ENCODE results near the gene TTC39B.

TTC39B gene

DNA sequence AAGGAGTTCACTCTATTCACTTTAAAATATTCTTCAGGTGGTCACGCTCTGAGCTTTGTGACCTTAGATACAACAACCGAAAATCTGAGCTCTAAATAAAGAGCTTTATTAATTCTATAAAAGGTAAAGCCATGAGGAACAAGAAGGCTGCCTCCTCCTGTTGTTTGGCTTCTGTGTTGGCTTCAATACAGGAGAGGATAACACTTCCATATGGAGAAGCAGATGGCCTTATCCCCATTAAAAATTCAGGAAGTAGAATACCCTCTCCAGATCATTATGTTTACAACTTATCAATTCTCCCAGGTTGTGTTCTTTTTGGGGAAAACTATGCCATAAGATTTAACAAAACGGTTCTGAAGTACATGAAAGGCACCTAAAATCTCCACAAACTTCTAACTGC, 128.4 kb downstream of the TTC39B start:
- Histone ChIP-seq H2AFZ (ENCODE audit: low read depth) (no peak overlapping the region), H3K36me3 (ENCODE audit: insufficient read depth) (no peaks in the 10 kb centered on the region), H3K4me2 (no peak overlapping the region), H3K27me3 (ENCODE audit: insufficient read depth, low read depth) (no peaks in the 10 kb centered on the region), H3K79me2 (ENCODE audit: insufficient read depth, low read depth) (no peaks in the 10 kb centered on the region), H3K27ac (no peak overlapping the region), H3K4me3 (IDR thresholded peaks at IDR 0.05; ENCODE audit: insufficient read depth, low read depth, low read length) (no peak overlapping the region), H4K20me1 (ENCODE audit: insufficient read depth) (no peaks in the 10 kb centered on the region), H3K9ac (no peak overlapping the region), H3K4me1 (ENCODE audit: low read depth, poor library complexity, severe bottlenecking) (no peaks in the 10 kb centered on the region)
- TF ChIP-seq, protein P1, sequence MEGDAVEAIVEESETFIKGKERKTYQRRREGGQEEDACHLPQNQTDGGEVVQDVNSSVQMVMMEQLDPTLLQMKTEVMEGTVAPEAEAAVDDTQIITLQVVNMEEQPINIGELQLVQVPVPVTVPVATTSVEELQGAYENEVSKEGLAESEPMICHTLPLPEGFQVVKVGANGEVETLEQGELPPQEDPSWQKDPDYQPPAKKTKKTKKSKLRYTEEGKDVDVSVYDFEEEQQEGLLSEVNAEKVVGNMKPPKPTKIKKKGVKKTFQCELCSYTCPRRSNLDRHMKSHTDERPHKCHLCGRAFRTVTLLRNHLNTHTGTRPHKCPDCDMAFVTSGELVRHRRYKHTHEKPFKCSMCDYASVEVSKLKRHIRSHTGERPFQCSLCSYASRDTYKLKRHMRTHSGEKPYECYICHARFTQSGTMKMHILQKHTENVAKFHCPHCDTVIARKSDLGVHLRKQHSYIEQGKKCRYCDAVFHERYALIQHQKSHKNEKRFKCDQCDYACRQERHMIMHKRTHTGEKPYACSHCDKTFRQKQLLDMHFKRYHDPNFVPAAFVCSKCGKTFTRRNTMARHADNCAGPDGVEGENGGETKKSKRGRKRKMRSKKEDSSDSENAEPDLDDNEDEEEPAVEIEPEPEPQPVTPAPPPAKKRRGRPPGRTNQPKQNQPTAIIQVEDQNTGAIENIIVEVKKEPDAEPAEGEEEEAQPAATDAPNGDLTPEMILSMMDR (conservative IDR thresholded peaks at IDR 0.05; ENCODE audit: low read depth, low read length), result no peak

DNA sequence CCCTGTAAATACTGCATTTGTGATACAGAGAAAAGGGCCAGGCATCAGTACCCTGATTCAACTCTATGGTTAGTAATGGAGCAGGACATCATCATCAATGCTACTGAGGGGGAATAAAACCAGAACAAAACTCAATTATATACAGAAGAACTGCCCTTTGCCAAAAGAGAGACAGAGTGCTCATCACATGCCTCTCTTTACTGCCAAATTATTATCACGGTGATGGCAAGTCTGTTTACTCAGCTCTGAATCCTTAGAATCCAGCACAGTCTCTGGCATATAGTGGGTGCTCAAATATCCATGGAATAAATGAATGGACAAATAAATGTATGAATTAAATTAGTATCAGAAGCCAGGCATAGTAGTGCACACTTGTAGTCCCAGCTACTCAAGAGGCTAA, 130.2 kb downstream of the TTC39B start:
- TF ChIP-seq, protein P1 (conservative IDR thresholded peaks at IDR 0.05; ENCODE audit: low read depth, low read length), result no peak
- Histone ChIP-seq H3K27ac (no peak overlapping the region), H3K4me2 (no peak overlapping the region), H3K79me2 (ENCODE audit: insufficient read depth, low read depth) (no peaks in the 10 kb centered on the region), H2AFZ (ENCODE audit: low read depth) (no peak overlapping the region), H3K9ac (no peak overlapping the region), H3K27me3 (ENCODE audit: insufficient read depth, low read depth) (no peaks in the 10 kb centered on the region), H3K36me3 (ENCODE audit: insufficient read depth) (no peaks in the 10 kb centered on the region), H3K4me1 (ENCODE audit: low read depth, poor library complexity, severe bottlenecking) (no peaks in the 10 kb centered on the region), H3K4me3 (IDR thresholded peaks at IDR 0.05; ENCODE audit: insufficient read depth, low read depth, low read length) (no peak overlapping the region), H4K20me1 (ENCODE audit: insufficient read depth) (no peaks in the 10 kb centered on the region)

DNA sequence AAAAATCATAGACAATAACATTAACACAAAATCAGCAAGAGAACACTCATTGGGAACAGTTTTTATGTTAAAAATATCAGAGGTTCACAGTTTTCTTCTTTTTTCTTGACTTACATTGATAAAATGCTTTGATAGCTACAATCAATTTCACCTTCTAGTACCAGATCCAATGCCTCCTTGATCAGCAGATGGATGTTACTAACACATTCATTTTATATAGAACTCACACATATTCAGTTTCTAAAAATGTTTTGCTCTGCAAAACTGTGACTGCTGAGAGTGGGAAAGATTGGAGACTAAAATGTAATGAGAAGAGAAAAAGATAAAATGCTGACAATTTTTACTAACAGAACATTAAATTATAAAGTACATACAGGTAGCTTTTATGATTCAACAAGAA, 143.1 kb downstream of the TTC39B start:
- H3K27me3 ChIP-seq (ENCODE audit: insufficient read depth, low read depth), result no peaks in the 10 kb centered on the region
- H3K4me2 ChIP-seq, result peak overlapping the region; percentile 34; the same call in 1 of the 2 replicates
- no peaks in the 10 kb centered on the region for H4K20me1 ChIP-seq (ENCODE audit: insufficient read depth)
- H3K36me3 ChIP-seq (ENCODE audit: insufficient read depth), result no peaks in the 10 kb centered on the region
- H3K9ac ChIP-seq, result no peak overlapping the region
- H3K4me1 ChIP-seq (ENCODE audit: low read depth, poor library complexity, severe bottlenecking), result peaks cover 39% of the 10 kb centered on the region
- H2AFZ ChIP-seq (ENCODE audit: low read depth), result no peak overlapping the region
- peak overlapping the region; percentile 2; the same call in 1 of the 2 replicates for H3K27ac ChIP-seq
- H3K79me2 ChIP-seq (ENCODE audit: insufficient read depth, low read depth), result no peaks in the 10 kb centered on the region
- TF ChIP-seq, protein P1 (conservative IDR thresholded peaks at IDR 0.05; ENCODE audit: low read depth, low read length), result no peak
- no peak overlapping the region for H3K4me3 ChIP-seq (IDR thresholded peaks at IDR 0.05; ENCODE audit: insufficient read depth, low read depth, low read length)

DNA sequence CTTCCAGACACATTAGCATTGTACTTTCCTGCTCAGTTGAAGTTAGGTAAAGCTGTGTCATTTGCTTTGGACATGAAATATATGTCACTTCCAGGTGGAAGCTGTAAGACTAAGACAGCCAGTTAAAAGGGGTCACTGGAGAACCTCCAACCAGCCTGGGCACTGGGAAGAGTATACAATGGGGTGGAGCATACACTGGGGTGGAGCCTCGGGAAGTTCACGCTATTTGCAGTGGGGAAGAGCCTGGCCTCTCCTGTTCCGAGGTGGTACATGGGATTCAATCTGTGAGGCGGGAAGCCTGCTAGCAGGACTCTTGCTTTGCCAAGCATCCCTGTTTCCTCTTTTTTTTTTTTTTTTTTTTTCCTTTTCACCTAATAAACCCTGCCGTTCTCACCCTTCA, 145.3 kb downstream of the TTC39B start:
- Histone ChIP-seq H3K9ac (no peak overlapping the region), H3K4me3 (IDR thresholded peaks at IDR 0.05; ENCODE audit: insufficient read depth, low read depth, low read length) (no peak overlapping the region), H3K27ac (no peak overlapping the region), H2AFZ (ENCODE audit: low read depth) (no peak overlapping the region), H3K79me2 (ENCODE audit: insufficient read depth, low read depth) (no peaks in the 10 kb centered on the region), H3K36me3 (ENCODE audit: insufficient read depth) (no peaks in the 10 kb centered on the region), H3K27me3 (ENCODE audit: insufficient read depth, low read depth) (no peaks in the 10 kb centered on the region), H3K4me2 (no peak overlapping the region), H4K20me1 (ENCODE audit: insufficient read depth) (no peaks in the 10 kb centered on the region), H3K4me1 (ENCODE audit: low read depth, poor library complexity, severe bottlenecking) (peaks cover 39% of the 10 kb centered on the region)
- TF ChIP-seq, protein P1 (conservative IDR thresholded peaks at IDR 0.05; ENCODE audit: low read depth, low read length), result no peak
